ENCODE measurements around the gene KMT2E.

The KMT2E gene

GRCh38 chr7:105132835-105133234, 118.8 kb downstream of the KMT2E start:
- Histone ChIP-seq H3K27ac (ENCODE audit: extremely low read depth, low read depth, low read length) (no peak overlapping the region), H3K4me1 (ENCODE audit: control insufficient read depth, insufficient read depth, low read length) (0 out of 2 replicates have a peak, but pooled peaks cover 3% of the 10 kb centered on the region), H3K36me3 (ENCODE audit: control insufficient read depth in 2 of 2, insufficient read depth in 1 of 2, low read length in 2 of 2) (peaks cover 0 to 17% of the 10 kb centered on the region in 2 experiments; a peak in 1 of 3 replicates), H3K9me3 (ENCODE audit: control insufficient read depth, insufficient read depth, low read depth, low read length) (no peaks in the 10 kb centered on the region), H3K4me3 (ENCODE audit: low read depth, low read length) (no peak overlapping the region)
- ChIA-PET CTCF (no interaction called here), POLR2A (no interaction called here)
- no peak for TF ChIP-seq HOXA7 (CRISPR knock-in tag; IDR thresholded peaks at IDR 0.05; ENCODE audit: borderline replicate concordance)
- no peak for TF ChIP-seq ZNF211 (tag by site-specific recombination; IDR thresholded peaks at IDR 0.05; ENCODE audit: low read depth)
- TF ChIP-seq ZNF513 (tag by site-specific recombination; IDR thresholded peaks at IDR 0.05), result no peak
- TF ChIP-seq ZNF777 (tag by site-specific recombination; IDR thresholded peaks at IDR 0.05; ENCODE audit: borderline replicate concordance), result no peak

GRCh38 chr7:105133358-105133757, 119.4 kb downstream of the KMT2E start:
- Histone ChIP-seq H3K4me1 (ENCODE audit: control insufficient read depth, insufficient read depth, low read length) (0 out of 2 replicates have a peak, but pooled peaks cover 3% of the 10 kb centered on the region), H3K4me3 (ENCODE audit: low read depth, low read length) (no peak overlapping the region), H3K36me3 (ENCODE audit: control insufficient read depth in 2 of 2, insufficient read depth in 1 of 2, low read length in 2 of 2) (peaks cover 0 to 18% of the 10 kb centered on the region in 2 experiments; a peak in 1 of 3 replicates), H3K9me3 (ENCODE audit: control insufficient read depth, insufficient read depth, low read depth, low read length) (no peaks in the 10 kb centered on the region), H3K27ac (ENCODE audit: extremely low read depth, low read depth, low read length) (no peak overlapping the region)
- POLR2A ChIA-PET, result no interaction called here
- no peak for TF ChIP-seq KLF1 (tag by site-specific recombination; IDR thresholded peaks at IDR 0.05)
- no peak for TF ChIP-seq ZNF610 (tag by site-specific recombination; IDR thresholded peaks at IDR 0.05; ENCODE audit: borderline replicate concordance)
- CTCF ChIA-PET, result no interaction called here

- ChIA-PET POLR2A (no interaction called here), CTCF (no interaction called here)
- H3K9me3 ChIP-seq (ENCODE audit: control insufficient read depth, insufficient read depth, low read depth, low read length), result no peaks in the 10 kb centered on the region
- peaks cover 0 to 25% of the 10 kb centered on the region in 2 experiments; a peak in 1 of 3 replicates for H3K36me3 ChIP-seq (ENCODE audit: control insufficient read depth in 2 of 2, insufficient read depth in 1 of 2, low read length in 2 of 2)
- TF ChIP-seq MYNN (tag by site-specific recombination; IDR thresholded peaks at IDR 0.05; ENCODE audit: borderline replicate concordance) (no peak), KLF7 (tag by site-specific recombination; IDR thresholded peaks at IDR 0.05; ENCODE audit: borderline replicate concordance) (no peak), ZNF658 (tag by site-specific recombination; IDR thresholded peaks at IDR 0.05) (no peak), PRDM4 (tag by site-specific recombination; IDR thresholded peaks at IDR 0.05) (no peak), ZNF776 (tag by site-specific recombination; IDR thresholded peaks at IDR 0.05; ENCODE audit: borderline replicate concordance) (no peak), ZNF280C (tag by site-specific recombination; IDR thresholded peaks at IDR 0.05) (no peak), ZNF18 (tag by site-specific recombination; IDR thresholded peaks at IDR 0.05) (no peak), ZNF426 (tag by site-specific recombination; IDR thresholded peaks at IDR 0.05) (no peak), ZFP3 (tag by site-specific recombination; IDR thresholded peaks at IDR 0.05; ENCODE audit: low read depth) (no peak), ZNF169 (tag by site-specific recombination; IDR thresholded peaks at IDR 0.05) (no peak), BCL11A (tag by site-specific recombination; IDR thresholded peaks at IDR 0.05; ENCODE audit: low read depth) (no peak)
- 0 out of 2 replicates have a peak, but pooled peaks cover 3% of the 10 kb centered on the region for H3K4me1 ChIP-seq (ENCODE audit: control insufficient read depth, insufficient read depth, low read length)
- H3K27ac ChIP-seq (ENCODE audit: extremely low read depth, low read depth, low read length), result no peak overlapping the region
- H3K4me3 ChIP-seq (ENCODE audit: low read depth, low read length), result no peak overlapping the region
Measured at GRCh38 chr7:105133986-105134655, 120.1 kb downstream of the KMT2E start.

Measured in HEK293 (cell line).